Osteocyte (in vitro differentiated cells): ENCODE results near the gene SF3A2. TPM values are rescaled to one million over a fixed set of nuclear protein-coding genes. Genes with fewer than 3 reads are reported as not detected.

Source experiments
- DNase-seq: peaks from one replicate; pipeline ENCODE4 v3.0.0; 2021; ENCODE audit warnings: mixed read lengths; ENCODE audit not compliant: unreplicated experiment; ENCODE audit errors: extremely low spot score
- H3K27ac Mint-ChIP-seq: one replicate; pipeline ENCODE4 v1.8.0; 2021; ENCODE audit warnings: mild to moderate bottlenecking, mixed read lengths; ENCODE audit not compliant: unreplicated experiment
- H3K27me3 Mint-ChIP-seq: one replicate; pipeline ENCODE4 v1.8.0; 2021; ENCODE audit warnings: mixed read lengths; ENCODE audit not compliant: unreplicated experiment
- H3K36me3 Mint-ChIP-seq: one replicate; pipeline ENCODE4 v1.8.0; 2021; ENCODE audit warnings: mixed read lengths; ENCODE audit not compliant: unreplicated experiment
- H3K4me1 Mint-ChIP-seq: one replicate; pipeline ENCODE4 v1.8.0; 2021; ENCODE audit warnings: mixed read lengths; ENCODE audit not compliant: unreplicated experiment
- H3K4me3 Mint-ChIP-seq: one replicate; pipeline ENCODE4 v1.8.0; 2021; ENCODE audit warnings: mild to moderate bottlenecking, moderate library complexity, mixed read lengths; ENCODE audit not compliant: unreplicated experiment
- H3K9me3 Mint-ChIP-seq: one replicate; pipeline ENCODE4 v1.8.0; 2021; ENCODE audit warnings: mixed read lengths; ENCODE audit not compliant: unreplicated experiment
- total RNA-seq: library from RNA; stranded (reverse); gene quantifications from 2 replicates; pipeline ENCODE4 v1.2.1, GENCODE V29; 2021
- TF ChIP-seq, protein P1 (sequence below): fragments of 200-600 bp; sonication (generic); IDR thresholded peaks from 2 replicates; pipeline ENCODE4 v1.5.0; 2021; ENCODE audit warnings: antibody characterized with exemption, mild to moderate bottlenecking, moderate library complexity

SF3A2 gene
- total RNA-seq, 1 donor from 2014 or later: 102 TPM

DNA sequence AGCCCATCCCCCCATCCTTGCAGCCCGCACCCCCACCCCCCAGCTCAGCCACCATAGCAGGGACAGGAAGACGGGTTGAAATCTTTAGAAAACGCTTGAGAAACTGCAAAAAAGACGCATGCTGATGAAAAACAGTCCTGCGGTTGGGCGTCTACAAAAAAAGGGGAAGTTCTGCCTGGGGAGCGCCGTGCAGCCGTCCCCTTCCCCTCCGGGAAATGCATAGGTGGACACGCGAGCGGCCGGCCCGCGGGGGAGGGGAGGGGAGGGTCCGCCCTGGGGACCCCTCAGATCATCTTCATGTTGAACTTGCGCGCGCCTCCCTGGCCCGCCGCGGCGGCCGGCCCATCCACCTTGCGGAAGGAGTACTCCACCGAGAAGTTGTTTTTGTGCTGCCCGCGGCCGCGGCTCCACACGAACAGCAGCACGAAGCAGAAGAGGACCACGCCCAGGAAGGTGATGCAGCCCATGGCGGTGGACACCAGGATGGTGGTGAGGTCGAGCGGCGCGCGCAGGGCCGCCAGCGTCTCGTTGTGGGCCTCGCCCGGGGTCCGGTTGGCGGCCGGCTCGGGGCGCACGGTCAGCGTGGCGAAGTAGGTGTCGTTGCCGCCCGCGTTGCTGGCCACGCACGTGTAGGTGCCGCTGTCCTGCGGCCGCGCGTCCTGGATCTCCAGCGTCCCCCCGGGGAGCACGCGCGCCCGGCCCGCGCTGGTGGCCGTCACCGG is 53.3 kb downstream of the SF3A2 start:
- TF ChIP-seq, protein P1, sequence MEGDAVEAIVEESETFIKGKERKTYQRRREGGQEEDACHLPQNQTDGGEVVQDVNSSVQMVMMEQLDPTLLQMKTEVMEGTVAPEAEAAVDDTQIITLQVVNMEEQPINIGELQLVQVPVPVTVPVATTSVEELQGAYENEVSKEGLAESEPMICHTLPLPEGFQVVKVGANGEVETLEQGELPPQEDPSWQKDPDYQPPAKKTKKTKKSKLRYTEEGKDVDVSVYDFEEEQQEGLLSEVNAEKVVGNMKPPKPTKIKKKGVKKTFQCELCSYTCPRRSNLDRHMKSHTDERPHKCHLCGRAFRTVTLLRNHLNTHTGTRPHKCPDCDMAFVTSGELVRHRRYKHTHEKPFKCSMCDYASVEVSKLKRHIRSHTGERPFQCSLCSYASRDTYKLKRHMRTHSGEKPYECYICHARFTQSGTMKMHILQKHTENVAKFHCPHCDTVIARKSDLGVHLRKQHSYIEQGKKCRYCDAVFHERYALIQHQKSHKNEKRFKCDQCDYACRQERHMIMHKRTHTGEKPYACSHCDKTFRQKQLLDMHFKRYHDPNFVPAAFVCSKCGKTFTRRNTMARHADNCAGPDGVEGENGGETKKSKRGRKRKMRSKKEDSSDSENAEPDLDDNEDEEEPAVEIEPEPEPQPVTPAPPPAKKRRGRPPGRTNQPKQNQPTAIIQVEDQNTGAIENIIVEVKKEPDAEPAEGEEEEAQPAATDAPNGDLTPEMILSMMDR: no peak
- H3K9me3 Mint-ChIP-seq: no peaks in the 10 kb centered on the region
- no peak overlapping the region for H3K4me3 Mint-ChIP-seq
- no peaks in the 10 kb centered on the region for H3K36me3 Mint-ChIP-seq
- DNase-seq: no peak
- peaks cover 12% of the 10 kb centered on the region for H3K4me1 Mint-ChIP-seq
- H3K27me3 Mint-ChIP-seq: no peaks in the 10 kb centered on the region
- no peak overlapping the region for H3K27ac Mint-ChIP-seq

DNA sequence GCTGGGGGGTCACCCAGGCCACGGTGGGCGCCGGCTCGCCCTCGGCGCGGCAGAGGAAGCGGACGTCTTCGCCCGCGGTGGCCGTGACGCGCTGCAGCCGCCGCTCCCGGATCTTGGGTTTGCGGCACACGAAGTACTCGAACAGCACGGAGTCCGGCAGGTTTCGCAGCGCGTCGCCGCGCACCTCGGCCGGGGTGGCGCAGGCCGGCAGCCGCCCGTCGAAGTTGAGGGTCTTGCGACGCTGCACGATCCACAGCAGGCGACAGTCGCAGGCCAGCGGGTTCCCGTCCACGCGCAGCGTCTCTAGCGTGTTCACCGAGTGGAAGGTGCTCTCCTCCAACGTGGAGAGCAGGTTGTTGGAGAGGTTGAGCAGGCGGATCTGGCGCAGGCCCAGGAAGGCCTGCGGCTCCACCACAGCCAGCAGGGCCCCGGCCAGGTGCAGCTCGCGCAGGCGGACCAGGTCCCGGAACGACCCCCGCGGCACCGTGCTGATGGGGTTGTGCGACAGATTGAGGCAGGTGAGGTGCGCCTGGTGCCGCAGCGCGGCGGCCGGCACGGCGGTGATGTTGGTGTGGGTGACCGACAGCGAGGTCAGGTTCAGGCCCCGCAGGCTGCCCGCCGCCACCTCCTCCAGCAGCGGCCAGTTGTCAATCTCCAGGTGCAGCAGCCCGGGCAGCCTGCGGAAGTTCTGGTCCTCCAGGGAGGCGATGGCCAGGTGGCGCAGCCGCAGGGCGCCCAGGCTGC is 54.0 kb downstream of the SF3A2 start:
- no peaks in the 10 kb centered on the region for H3K36me3 Mint-ChIP-seq
- no peak overlapping the region for H3K4me3 Mint-ChIP-seq
- H3K27ac Mint-ChIP-seq: no peak overlapping the region
- TF ChIP-seq, protein P1: no peak
- H3K9me3 Mint-ChIP-seq: no peaks in the 10 kb centered on the region
- H3K27me3 Mint-ChIP-seq: no peaks in the 10 kb centered on the region
- H3K4me1 Mint-ChIP-seq: peaks cover 19% of the 10 kb centered on the region
- no peak for DNase-seq

DNA sequence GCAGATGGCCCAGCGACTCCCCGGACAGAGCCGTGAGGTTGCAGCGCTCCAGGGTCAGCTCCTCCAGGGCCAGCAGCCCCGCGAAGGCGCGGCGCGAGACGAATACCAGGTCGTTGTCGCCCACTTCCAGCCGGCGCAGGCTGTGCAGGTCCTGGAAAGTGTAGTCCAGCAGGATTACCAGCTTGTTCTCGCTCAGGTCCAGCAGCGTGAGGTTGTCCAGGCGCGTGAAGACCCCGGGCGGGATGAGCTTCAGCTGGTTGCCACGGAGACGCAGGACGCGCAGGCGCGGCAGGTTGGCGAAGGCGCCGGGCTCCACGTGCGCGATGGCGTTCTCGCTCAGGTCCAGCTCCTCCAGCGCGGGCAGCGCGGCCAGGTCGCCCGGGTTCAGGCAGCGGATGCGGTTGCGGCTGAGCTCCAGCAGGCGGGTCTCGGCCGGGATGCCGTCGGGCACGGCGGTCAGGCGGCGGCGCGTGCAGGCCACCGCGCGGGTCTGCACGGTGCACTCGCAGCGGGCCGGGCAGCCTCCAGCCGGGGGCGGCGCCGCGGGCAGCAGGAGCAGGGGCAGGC is 54.6 kb downstream of the SF3A2 start:
- Mint-ChIP-seq H3K4me1 (peaks cover 20% of the 10 kb centered on the region), H3K4me3 (no peak overlapping the region), H3K36me3 (no peaks in the 10 kb centered on the region), H3K27me3 (no peaks in the 10 kb centered on the region), H3K27ac (no peak overlapping the region), H3K9me3 (no peaks in the 10 kb centered on the region)
- DNase-seq: no peak
- TF ChIP-seq, protein P1: no peak

DNA sequence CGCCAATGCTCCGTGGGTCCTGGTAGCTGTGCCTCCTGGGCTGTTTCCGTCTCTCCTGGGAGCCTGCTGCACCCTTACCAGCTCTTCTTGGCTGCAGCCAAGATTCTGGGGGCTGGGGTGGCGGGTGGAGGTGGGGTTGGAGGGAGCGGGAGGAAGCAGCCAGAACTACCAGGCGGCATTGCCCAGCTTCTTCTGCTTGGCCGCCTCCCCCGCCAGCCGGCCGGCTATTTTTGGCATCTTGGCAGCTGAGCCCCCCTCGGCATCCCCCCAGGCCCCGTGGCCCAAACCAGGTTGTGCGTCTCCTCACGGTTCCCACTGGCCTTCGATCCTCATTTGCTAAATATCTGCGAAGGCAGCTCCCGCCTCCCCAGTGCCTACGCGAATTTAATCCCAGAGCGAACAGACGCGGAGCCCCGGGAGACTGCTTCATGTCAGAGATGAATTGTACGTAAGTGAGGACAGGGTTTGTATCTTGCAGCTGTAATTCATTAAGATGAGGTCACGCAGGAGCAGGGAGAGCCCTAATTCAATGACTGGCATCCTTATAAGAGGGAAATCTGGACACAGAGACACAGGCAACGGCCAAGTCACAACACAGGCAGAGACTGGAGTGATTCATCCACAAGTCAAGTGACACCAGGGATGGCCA is 58.2 kb downstream of the SF3A2 start:
- Mint-ChIP-seq H3K36me3 (no peaks in the 10 kb centered on the region), H3K4me3 (no peak overlapping the region), H3K4me1 (peaks cover 22% of the 10 kb centered on the region), H3K27me3 (no peaks in the 10 kb centered on the region), H3K27ac (peak overlapping the region; percentile 74), H3K9me3 (no peaks in the 10 kb centered on the region)
- DNase-seq: no peak
- TF ChIP-seq, protein P1: no peak
